Measurements from ENCODE around the gene TRIB2.

DNA sequence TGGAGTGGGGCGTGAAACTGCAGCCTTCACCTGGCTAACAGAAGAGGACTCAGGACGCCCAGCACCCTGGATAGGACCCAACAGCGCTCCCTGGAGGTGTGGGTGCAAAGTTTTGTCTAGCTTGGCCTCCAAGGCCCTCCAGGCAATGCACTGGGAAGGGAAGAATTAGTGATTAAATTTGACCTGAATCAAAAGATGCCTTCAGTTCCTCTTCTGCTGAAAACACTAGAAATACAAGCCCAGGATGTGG is 779 bp upstream of the TRIB2 start:
- TF ChIP-seq POLR2A (IDR thresholded peaks at IDR 0.05; ENCODE audit: low read depth, low read length) (no peak), SMC3 (IDR thresholded peaks at IDR 0.05; ENCODE audit: low read depth, low read length) (peak; percentile 74), RAD21 (IDR thresholded peaks at IDR 0.05; ENCODE audit: low read length) (peak; percentile 74), ELK1 (IDR thresholded peaks at IDR 0.05; ENCODE audit: borderline replicate concordance, low read depth, low read length) (no peak), RCOR1 (IDR thresholded peaks at IDR 0.05; ENCODE audit: insufficient replicate concordance, low read length) (no peak), NFE2L2 (IDR thresholded peaks at IDR 0.05; ENCODE audit: low read depth, low read length) (no peak), CEBPB (IDR thresholded peaks at IDR 0.05; ENCODE audit: low read depth, low read length) (no peak), MXI1 (IDR thresholded peaks at IDR 0.05; ENCODE audit: borderline replicate concordance, low read depth, low read length) (no peak)
- TF ChIP-seq, protein P1, sequence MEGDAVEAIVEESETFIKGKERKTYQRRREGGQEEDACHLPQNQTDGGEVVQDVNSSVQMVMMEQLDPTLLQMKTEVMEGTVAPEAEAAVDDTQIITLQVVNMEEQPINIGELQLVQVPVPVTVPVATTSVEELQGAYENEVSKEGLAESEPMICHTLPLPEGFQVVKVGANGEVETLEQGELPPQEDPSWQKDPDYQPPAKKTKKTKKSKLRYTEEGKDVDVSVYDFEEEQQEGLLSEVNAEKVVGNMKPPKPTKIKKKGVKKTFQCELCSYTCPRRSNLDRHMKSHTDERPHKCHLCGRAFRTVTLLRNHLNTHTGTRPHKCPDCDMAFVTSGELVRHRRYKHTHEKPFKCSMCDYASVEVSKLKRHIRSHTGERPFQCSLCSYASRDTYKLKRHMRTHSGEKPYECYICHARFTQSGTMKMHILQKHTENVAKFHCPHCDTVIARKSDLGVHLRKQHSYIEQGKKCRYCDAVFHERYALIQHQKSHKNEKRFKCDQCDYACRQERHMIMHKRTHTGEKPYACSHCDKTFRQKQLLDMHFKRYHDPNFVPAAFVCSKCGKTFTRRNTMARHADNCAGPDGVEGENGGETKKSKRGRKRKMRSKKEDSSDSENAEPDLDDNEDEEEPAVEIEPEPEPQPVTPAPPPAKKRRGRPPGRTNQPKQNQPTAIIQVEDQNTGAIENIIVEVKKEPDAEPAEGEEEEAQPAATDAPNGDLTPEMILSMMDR (conservative IDR thresholded peaks at IDR 0.05; ENCODE audit: low read depth, low read length), result peak; percentile 68
